HCT116 (cell line): ENCODE results near the gene SIX6.

Source experiments
- ELF1 ChIP-seq: IDR thresholded peaks from 2 replicates; pipeline ENCODE4 v1.6.1; 2012; ENCODE audit warnings: low read depth, borderline replicate concordance
- EZH2 ChIP-seq: fragments of 200-600 bp; sonication (generic); IDR thresholded peaks from 2 replicates; pipeline ENCODE4 v1.6.1; 2017; ENCODE audit warnings: antibody characterized with exemption, mixed run types
- EZH2phosphoT487 ChIP-seq: fragments of 200-600 bp; IDR thresholded peaks from 2 replicates; pipeline ENCODE4 v1.6.1; 2018; ENCODE audit warnings: antibody characterized with exemption, borderline replicate concordance
- POLR2A ChIP-seq: IDR thresholded peaks from 2 replicates; pipeline ENCODE4 v1.7.0; 2011; ENCODE audit warnings: borderline replicate concordance; ENCODE audit not compliant: insufficient read depth, insufficient read length; ENCODE audit errors: extremely low read depth
- POLR2AphosphoS5 ChIP-seq: IDR thresholded peaks from 2 replicates; pipeline ENCODE4 v1.6.1; 2011; ENCODE audit warnings: mild to moderate bottlenecking, low read depth, low read length, moderate library complexity
- RAD21 ChIP-seq: IDR thresholded peaks from 2 replicates; pipeline ENCODE4 v1.6.1; 2012; ENCODE audit warnings: low read depth, mild to moderate bottlenecking
- SP1 ChIP-seq: IDR thresholded peaks from 2 replicates; pipeline ENCODE4 v1.6.1; 2012; ENCODE audit warnings: low read depth
- YY1 ChIP-seq: IDR thresholded peaks from 2 replicates; pipeline ENCODE4 v1.6.1; 2011; ENCODE audit warnings: low read length, low read depth, moderate library complexity, mild to moderate bottlenecking; ENCODE audit not compliant: insufficient replicate concordance; ENCODE audit errors: extremely low read depth
- TF ChIP-seq, protein P1 (sequence below), 3 experiments: fragments of 200-600 bp in 1 of 3; sonication (generic) in 1 of 3; IDR thresholded peaks in 2 of 3; conservative IDR thresholded peaks in 1 of 3; 2 replicates each; pipeline ENCODE4 v1.5.1; 2012 to 2017; ENCODE audit warnings: low read depth in 2 of 3, low read length in 2 of 3, antibody characterized with exemption in 1 of 3, borderline replicate concordance in 1 of 3, control low read depth in 1 of 3, mild to moderate bottlenecking in 1 of 3, mixed read lengths in 1 of 3, mixed run types in 1 of 3, moderate library complexity in 1 of 3; ENCODE audit not compliant: insufficient read depth in 1 of 3
- TF ChIP-seq, protein P2 (sequence below): IDR thresholded peaks from 2 replicates; pipeline ENCODE4 v1.6.1; 2012; ENCODE audit warnings: low read depth
- TF ChIP-seq, protein P3 (sequence below): IDR thresholded peaks from 2 replicates; pipeline ENCODE4 v1.6.1; 2012

DNA sequence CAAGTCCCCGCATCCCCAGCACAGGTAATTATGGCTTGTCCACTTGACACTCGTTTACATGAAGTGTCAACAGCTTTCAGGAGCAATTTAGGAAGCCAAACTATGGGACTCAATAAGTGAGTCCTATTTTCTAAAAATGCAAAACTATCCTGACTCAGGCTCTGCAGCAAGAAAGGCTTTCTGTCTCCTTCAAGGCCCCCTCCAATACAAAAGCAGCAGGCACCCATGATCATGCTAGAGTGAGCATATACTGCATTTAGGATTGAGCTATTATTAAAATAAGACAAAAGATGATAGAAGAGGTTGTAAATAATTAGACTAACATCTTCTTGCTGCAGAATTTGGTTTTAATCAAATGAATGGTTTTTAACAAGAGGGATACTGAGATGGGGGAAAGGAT, 3.2 kb downstream of the SIX6 start:
- TF ChIP-seq, protein P1, sequence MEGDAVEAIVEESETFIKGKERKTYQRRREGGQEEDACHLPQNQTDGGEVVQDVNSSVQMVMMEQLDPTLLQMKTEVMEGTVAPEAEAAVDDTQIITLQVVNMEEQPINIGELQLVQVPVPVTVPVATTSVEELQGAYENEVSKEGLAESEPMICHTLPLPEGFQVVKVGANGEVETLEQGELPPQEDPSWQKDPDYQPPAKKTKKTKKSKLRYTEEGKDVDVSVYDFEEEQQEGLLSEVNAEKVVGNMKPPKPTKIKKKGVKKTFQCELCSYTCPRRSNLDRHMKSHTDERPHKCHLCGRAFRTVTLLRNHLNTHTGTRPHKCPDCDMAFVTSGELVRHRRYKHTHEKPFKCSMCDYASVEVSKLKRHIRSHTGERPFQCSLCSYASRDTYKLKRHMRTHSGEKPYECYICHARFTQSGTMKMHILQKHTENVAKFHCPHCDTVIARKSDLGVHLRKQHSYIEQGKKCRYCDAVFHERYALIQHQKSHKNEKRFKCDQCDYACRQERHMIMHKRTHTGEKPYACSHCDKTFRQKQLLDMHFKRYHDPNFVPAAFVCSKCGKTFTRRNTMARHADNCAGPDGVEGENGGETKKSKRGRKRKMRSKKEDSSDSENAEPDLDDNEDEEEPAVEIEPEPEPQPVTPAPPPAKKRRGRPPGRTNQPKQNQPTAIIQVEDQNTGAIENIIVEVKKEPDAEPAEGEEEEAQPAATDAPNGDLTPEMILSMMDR (IDR thresholded peaks at IDR 0.05 in 2 of 3, conservative IDR thresholded peaks at IDR 0.05 in 1 of 3; ENCODE audit: borderline replicate concordance in 1 of 3, insufficient read depth in 1 of 3, low read depth in 2 of 3, low read length in 2 of 3), result no peak
- TF ChIP-seq EZH2phosphoT487 (no peak), EZH2 (no peak), SP1 (no peak), POLR2AphosphoS5 (no peak), ELF1 (no peak), RAD21 (no peak), POLR2A (no peak), YY1 (no peak)
- TF ChIP-seq, protein P2, sequence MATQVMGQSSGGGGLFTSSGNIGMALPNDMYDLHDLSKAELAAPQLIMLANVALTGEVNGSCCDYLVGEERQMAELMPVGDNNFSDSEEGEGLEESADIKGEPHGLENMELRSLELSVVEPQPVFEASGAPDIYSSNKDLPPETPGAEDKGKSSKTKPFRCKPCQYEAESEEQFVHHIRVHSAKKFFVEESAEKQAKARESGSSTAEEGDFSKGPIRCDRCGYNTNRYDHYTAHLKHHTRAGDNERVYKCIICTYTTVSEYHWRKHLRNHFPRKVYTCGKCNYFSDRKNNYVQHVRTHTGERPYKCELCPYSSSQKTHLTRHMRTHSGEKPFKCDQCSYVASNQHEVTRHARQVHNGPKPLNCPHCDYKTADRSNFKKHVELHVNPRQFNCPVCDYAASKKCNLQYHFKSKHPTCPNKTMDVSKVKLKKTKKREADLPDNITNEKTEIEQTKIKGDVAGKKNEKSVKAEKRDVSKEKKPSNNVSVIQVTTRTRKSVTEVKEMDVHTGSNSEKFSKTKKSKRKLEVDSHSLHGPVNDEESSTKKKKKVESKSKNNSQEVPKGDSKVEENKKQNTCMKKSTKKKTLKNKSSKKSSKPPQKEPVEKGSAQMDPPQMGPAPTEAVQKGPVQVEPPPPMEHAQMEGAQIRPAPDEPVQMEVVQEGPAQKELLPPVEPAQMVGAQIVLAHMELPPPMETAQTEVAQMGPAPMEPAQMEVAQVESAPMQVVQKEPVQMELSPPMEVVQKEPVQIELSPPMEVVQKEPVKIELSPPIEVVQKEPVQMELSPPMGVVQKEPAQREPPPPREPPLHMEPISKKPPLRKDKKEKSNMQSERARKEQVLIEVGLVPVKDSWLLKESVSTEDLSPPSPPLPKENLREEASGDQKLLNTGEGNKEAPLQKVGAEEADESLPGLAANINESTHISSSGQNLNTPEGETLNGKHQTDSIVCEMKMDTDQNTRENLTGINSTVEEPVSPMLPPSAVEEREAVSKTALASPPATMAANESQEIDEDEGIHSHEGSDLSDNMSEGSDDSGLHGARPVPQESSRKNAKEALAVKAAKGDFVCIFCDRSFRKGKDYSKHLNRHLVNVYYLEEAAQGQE, result no peak
- TF ChIP-seq, protein P3, sequence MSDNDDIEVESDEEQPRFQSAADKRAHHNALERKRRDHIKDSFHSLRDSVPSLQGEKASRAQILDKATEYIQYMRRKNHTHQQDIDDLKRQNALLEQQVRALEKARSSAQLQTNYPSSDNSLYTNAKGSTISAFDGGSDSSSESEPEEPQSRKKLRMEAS, result no peak
